ENCODE results near the gene JARID2.

- no peak for TF ChIP-seq CTCF (IDR thresholded peaks at IDR 0.05; ENCODE audit: insufficient read depth, low read length, poor library complexity, severe bottlenecking)
- TF ChIP-seq EZH2phosphoT487 (conservative IDR thresholded peaks at IDR 0.05; ENCODE audit: low read length): no peak
Measured at GRCh38 chr6:15403094-15403755, 157.4 kb downstream of the JARID2 start.

Measured in SU-DHL-6 (cell line).